OCI-LY7 (cell line): ENCODE measurements around the gene EXOC4. TPM values are rescaled to one million over a fixed set of nuclear protein-coding genes. Genes with fewer than 3 reads are reported as not detected.

Experiments
- BruUV-seq: library from RNA; stranded (reverse); fragments of 400-500 nt; replicated peaks from 2 replicates; lab custom pipeline; 2021; lab: Mats Ljungman, UMichigan
- CTCF ChIA-PET: fragments of 300-600 bp; sonication (Branson Sonifier 250); formaldehyde crosslinking; loops from one replicate; lab custom pipeline; 2022; ENCODE audit warnings: antibody characterized with exemption; ENCODE audit not compliant: unreplicated experiment; lab: Charles Lee
- POLR2A ChIA-PET: fragments of 300-600 bp; sonication (Branson Sonifier 250); formaldehyde crosslinking; loops from one replicate; lab custom pipeline; 2022; ENCODE audit warnings: antibody characterized with exemption; lab: Charles Lee
- DNase-seq: peaks from one replicate; pipeline ENCODE4 v3.0.0-alpha.2; 2015; ENCODE audit warnings: low spot score
- H2AFZ ChIP-seq: fragments of 200-600 bp; sonication (generic), shearing (Covaris generic); 2 replicates; pipeline ENCODE4 v1.6.1; 2014; ENCODE audit warnings: mild to moderate bottlenecking, antibody characterized with exemption, low read length, moderate library complexity
- H3K27ac ChIP-seq: fragments of 200-600 bp; sonication (generic); 2 replicates; pipeline ENCODE4 v1.5.1; 2014; ENCODE audit warnings: mixed run types, low read depth, mild to moderate bottlenecking, moderate library complexity, low read length, inconsistent platforms; ENCODE audit not compliant: poor library complexity, severe bottlenecking
- H3K36me3 ChIP-seq: fragments of 200-600 bp; sonication (generic); 2 replicates; pipeline ENCODE4 v1.6.1; 2014; ENCODE audit warnings: mild to moderate bottlenecking, antibody characterized with exemption, low read length, moderate library complexity, mixed read lengths; ENCODE audit not compliant: insufficient read depth
- H3K4me1 ChIP-seq: fragments of 200-600 bp; sonication (generic); 2 replicates; pipeline ENCODE4 v1.5.1; 2014; ENCODE audit warnings: mild to moderate bottlenecking, low read length; ENCODE audit not compliant: insufficient read depth, poor library complexity, severe bottlenecking
- H3K4me2 ChIP-seq: fragments of 200-600 bp; sonication (generic); 2 replicates; pipeline ENCODE4 v1.6.1; 2014; ENCODE audit warnings: mild to moderate bottlenecking, low read length
- H3K4me3 ChIP-seq: fragments of 200-600 bp; sonication (generic); 2 replicates; pipeline ENCODE4 v1.5.1; 2014; ENCODE audit warnings: mild to moderate bottlenecking, low read depth, low read length; ENCODE audit not compliant: poor library complexity, severe bottlenecking
- H3K79me2 ChIP-seq: fragments of 200-600 bp; sonication (generic); 2 replicates; pipeline ENCODE4 v1.6.1; 2016; ENCODE audit warnings: low read depth, mild to moderate bottlenecking, low read length, moderate library complexity, mixed read lengths; ENCODE audit not compliant: insufficient read depth
- H3K9me2 ChIP-seq: fragments of 200-600 bp; sonication (generic); 2 replicates; pipeline ENCODE4 v1.6.1; 2016; ENCODE audit warnings: mild to moderate bottlenecking, low read length, mixed read lengths; ENCODE audit not compliant: insufficient read depth
- H3K9me3 ChIP-seq: fragments of 200-600 bp; sonication (generic); 2 replicates; pipeline ENCODE4 v1.6.1; 2014; ENCODE audit warnings: mild to moderate bottlenecking, mixed run types, low read length, mixed read lengths
- H4K20me1 ChIP-seq: fragments of 200-600 bp; sonication (generic); 2 replicates; pipeline ENCODE4 v1.6.1; 2014; ENCODE audit warnings: mild to moderate bottlenecking, antibody characterized with exemption, low read length, moderate library complexity, mixed read lengths; ENCODE audit not compliant: insufficient read depth
- EZH2phosphoT487 ChIP-seq: fragments of 200-600 bp; sonication (generic); IDR thresholded peaks from 2 replicates; pipeline ENCODE4 v1.6.1; 2018; ENCODE audit warnings: low read depth, borderline replicate concordance, mild to moderate bottlenecking, mixed run types, antibody characterized with exemption, low read length, moderate library complexity, mixed read lengths
- intact Hi-C: fragments of 100-400 bp; cut with micrococcal nuclease; formaldehyde crosslinking; loops from one replicate; pipeline ENCODE4 v1.10.0; 2022; ENCODE audit not compliant: unreplicated experiment
- total RNA-seq, 2 experiments: library from RNA; depleted of rRNA in 1 of 2; stranded (reverse); fragments of >200 nt in 1 of 2; shearing (Covaris generic) in 1 of 2; gene quantifications; 2 replicates each; pipeline ENCODE4 v1.2.3, GENCODE V29; 2014 to 2022
- TF ChIP-seq, protein P1 (sequence below): fragments of 200-600 bp; sonication (generic); conservative IDR thresholded peaks from 2 replicates; pipeline ENCODE4 v1.5.1; 2014; ENCODE audit warnings: mild to moderate bottlenecking, antibody characterized with exemption, low read length, moderate library complexity, mixed read lengths

Gene EXOC4
- total RNA-seq, 2 experiments from 2014 or later = 75.1 to 93.2 TPM

DNA sequence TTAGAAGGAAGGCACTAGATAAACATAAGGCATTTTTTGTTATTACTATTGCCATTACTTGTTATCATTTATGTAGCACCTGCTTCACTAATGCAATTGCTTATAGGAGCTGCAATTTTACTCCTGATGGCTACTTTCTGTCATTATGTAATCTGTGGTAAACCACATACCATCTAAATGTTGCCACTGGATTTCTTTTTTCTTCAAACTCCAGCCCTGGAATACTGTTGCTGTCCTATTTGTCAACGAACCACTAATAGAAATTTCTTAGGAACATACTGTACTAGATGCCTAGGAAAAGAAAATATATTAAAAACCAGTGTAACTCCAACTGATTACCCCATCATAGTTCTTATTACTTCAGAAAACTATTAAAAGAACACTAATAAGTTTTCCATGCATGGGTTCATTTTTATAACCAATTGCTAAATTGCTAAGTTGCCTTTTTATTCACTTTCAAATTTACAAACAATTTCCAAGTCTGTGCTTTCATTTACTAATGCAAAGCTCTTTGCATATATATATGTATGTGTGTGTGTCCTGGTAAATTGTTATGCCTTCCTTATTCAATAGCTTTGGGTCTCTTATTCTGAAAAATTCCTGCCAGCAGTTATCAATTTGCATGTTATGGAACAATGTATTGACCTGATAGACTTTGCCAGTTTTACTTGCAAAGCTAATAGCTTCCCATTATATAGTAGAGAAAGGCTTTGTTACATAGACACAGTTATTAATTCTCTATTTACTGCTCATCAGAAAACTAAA lies 287.4 kb downstream of the EXOC4 start:
- no peak overlapping the region for H2AFZ ChIP-seq
- no peaks in the 10 kb centered on the region for H3K4me1 ChIP-seq
- no peak overlapping the region for H3K27ac ChIP-seq
- BruUV-seq = no TSS peak
- no peak for TF ChIP-seq EZH2phosphoT487
- TF ChIP-seq, protein P1, sequence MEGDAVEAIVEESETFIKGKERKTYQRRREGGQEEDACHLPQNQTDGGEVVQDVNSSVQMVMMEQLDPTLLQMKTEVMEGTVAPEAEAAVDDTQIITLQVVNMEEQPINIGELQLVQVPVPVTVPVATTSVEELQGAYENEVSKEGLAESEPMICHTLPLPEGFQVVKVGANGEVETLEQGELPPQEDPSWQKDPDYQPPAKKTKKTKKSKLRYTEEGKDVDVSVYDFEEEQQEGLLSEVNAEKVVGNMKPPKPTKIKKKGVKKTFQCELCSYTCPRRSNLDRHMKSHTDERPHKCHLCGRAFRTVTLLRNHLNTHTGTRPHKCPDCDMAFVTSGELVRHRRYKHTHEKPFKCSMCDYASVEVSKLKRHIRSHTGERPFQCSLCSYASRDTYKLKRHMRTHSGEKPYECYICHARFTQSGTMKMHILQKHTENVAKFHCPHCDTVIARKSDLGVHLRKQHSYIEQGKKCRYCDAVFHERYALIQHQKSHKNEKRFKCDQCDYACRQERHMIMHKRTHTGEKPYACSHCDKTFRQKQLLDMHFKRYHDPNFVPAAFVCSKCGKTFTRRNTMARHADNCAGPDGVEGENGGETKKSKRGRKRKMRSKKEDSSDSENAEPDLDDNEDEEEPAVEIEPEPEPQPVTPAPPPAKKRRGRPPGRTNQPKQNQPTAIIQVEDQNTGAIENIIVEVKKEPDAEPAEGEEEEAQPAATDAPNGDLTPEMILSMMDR = no peak
- intact Hi-C loops = no loop called here
- no peak overlapping the region for H3K4me2 ChIP-seq
- no peaks in the 10 kb centered on the region for H3K9me3 ChIP-seq
- no peak for DNase-seq
- H3K36me3 ChIP-seq = no peaks in the 10 kb centered on the region
- CTCF ChIA-PET = no interaction called here
- no peaks in the 10 kb centered on the region for H3K79me2 ChIP-seq
- POLR2A ChIA-PET = interaction anchor here (0.6 kb wide), 1 partner anchor 56 kb away, joined by 3 read pairs; no protein-coding TSS in a partner anchor
- no peaks in the 10 kb centered on the region for H4K20me1 ChIP-seq
- no peaks in the 10 kb centered on the region for H3K9me2 ChIP-seq
- H3K4me3 ChIP-seq = no peak overlapping the region

DNA sequence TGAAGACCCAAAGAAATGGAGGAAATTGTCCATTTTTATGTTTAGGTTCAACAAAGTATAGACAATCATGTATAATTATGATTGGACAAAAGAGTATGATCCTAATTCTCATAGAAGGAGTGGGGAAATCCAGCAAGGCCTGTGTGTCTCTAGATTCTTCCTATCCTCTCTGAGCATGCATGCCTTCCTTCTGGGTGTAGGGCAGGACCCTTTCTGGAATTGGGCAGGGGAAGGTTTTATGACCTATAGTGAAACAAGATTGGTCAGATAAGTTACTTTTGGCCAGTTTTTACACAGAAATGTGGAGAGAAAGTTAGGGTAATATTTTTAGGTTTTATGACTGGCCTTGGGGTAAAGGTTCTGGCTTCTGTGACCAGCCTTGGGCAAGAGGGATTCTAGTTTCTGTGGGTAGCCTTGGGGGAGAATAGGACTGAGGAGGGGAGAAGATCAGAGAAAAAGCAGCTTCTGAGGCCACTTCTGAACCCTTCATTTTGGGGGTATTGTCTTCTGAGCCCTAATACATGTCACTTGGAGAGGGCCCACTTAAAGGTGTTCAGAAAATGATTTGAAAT lies 289.4 kb downstream of the EXOC4 start:
- POLR2A ChIA-PET = interaction anchor here (1.0 kb wide), 1 partner anchor 11 kb away, joined by 3 read pairs; no protein-coding TSS in a partner anchor
- TF ChIP-seq EZH2phosphoT487 = no peak
- TF ChIP-seq, protein P1 = no peak
- DNase-seq = no peak
- H3K79me2 ChIP-seq = no peaks in the 10 kb centered on the region
- H3K27ac ChIP-seq = no peak overlapping the region
- H3K9me3 ChIP-seq = no peaks in the 10 kb centered on the region
- no peak overlapping the region for H3K4me2 ChIP-seq
- CTCF ChIA-PET = no interaction called here
- no peaks in the 10 kb centered on the region for H3K4me1 ChIP-seq
- no TSS peak for BruUV-seq
- H3K9me2 ChIP-seq = no peaks in the 10 kb centered on the region
- H3K4me3 ChIP-seq = no peak overlapping the region
- H2AFZ ChIP-seq = no peak overlapping the region
- intact Hi-C loops = no loop called here
- no peaks in the 10 kb centered on the region for H3K36me3 ChIP-seq
- no peaks in the 10 kb centered on the region for H4K20me1 ChIP-seq

DNA sequence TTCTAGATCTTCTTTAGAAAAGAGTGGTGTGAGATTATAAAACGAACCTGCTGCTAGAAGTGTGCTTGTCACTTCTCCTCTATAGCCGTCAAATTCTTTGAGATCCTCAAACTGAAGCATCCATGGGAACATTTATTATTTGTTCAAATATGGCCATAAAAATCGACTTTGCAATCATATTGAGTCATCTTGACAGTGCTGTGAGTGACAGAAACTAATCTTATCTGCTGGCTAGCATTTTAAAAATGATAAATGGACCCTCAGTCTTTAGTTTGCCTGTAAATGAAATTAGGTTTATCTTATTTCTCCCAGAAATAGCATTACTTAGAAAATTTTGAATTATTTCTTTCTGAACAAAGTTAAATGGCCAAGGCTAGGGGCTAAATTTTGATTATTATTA lies 290.8 kb downstream of the EXOC4 start:
- H3K9me2 ChIP-seq = no peaks in the 10 kb centered on the region
- H3K4me3 ChIP-seq = no peak overlapping the region
- H3K4me1 ChIP-seq = no peaks in the 10 kb centered on the region
- CTCF ChIA-PET = no interaction called here
- POLR2A ChIA-PET = interaction anchor here (1.0 kb wide), 1 partner anchor 9 kb away, joined by 3 read pairs; no protein-coding TSS in a partner anchor
- no peak overlapping the region for H2AFZ ChIP-seq
- H3K36me3 ChIP-seq = no peaks in the 10 kb centered on the region
- no peak overlapping the region for H3K27ac ChIP-seq
- intact Hi-C loops = no loop called here
- H3K79me2 ChIP-seq = no peaks in the 10 kb centered on the region
- DNase-seq = no peak
- H4K20me1 ChIP-seq = no peaks in the 10 kb centered on the region
- H3K9me3 ChIP-seq = no peaks in the 10 kb centered on the region
- no peak for TF ChIP-seq EZH2phosphoT487
- TF ChIP-seq, protein P1 = no peak
- H3K4me2 ChIP-seq = no peak overlapping the region
- no TSS peak for BruUV-seq
